HepG2 (cell line): ENCODE results near the gene MBD2. TPM values are rescaled to one million over a fixed set of nuclear protein-coding genes. Genes with fewer than 3 reads are reported as not detected.

Source experiments
- ATAC-seq: fragments of 200-7000 bp; cut with Tn5 transposase; 3 replicates; pipeline ENCODE4 v1.9.1; 2020; ENCODE audit warnings: mild to moderate bottlenecking, moderate library complexity
- BruUV-seq: library from RNA; stranded (reverse); fragments of 400-500 nt; replicated peaks from 2 replicates; lab custom pipeline; 2021; lab: Mats Ljungman, UMichigan
- CTCF ChIA-PET: fragments of 300-600 bp; formaldehyde crosslinking; extraction: SDS; loops from one replicate; lab custom pipeline; 2021; ENCODE audit warnings: low total read pairs, inconsistent platforms, low intra/inter-chr PET ratio; lab: Yijun Ruan, JAX
- POLR2A ChIA-PET: fragments of 350-600 bp; sonication (Branson Sonifier 250); formaldehyde crosslinking; loops from one replicate; lab custom pipeline; 2020; ENCODE audit warnings: antibody characterized with exemption, inconsistent platforms; lab: Yijun Ruan, JAX
- DNase-seq: peaks from one replicate; pipeline ENCODE4 v3.0.0-alpha.2; 2015; ENCODE audit warnings: low spot score
- FAIRE-seq: peaks from 3 replicates; lab custom pipeline; 2011; peaks lifted over from hg19 to GRCh38; lab: Jason Lieb, UNC
- H2AFZ ChIP-seq: one replicate; pipeline ENCODE4 v1.6.1; 2011; ENCODE audit warnings: low read length, inconsistent platforms
- H3K27ac ChIP-seq: fragments of 300-600 bp; 3 replicates; pipeline ENCODE4 v1.8.0; 2011; ENCODE audit warnings: mixed run types, mild to moderate bottlenecking, mixed read lengths, low read length, inconsistent platforms; ENCODE audit not compliant: insufficient read depth; ENCODE audit errors: extremely low read length
- H3K27me3 ChIP-seq, 2 experiments: fragments of 200-600 bp in 1 of 2; 2 replicates in 1 of 2; 3 replicates in 1 of 2; pipeline versions ENCODE4 v1.6.0 to v1.8.0; 2011; ENCODE audit warnings: low read length in 2 of 2, mild to moderate bottlenecking in 2 of 2, moderate library complexity in 2 of 2, inconsistent platforms in 1 of 2; ENCODE audit not compliant: insufficient read depth in 2 of 2, control insufficient read depth in 1 of 2
- H3K36me3 ChIP-seq, 2 experiments: fragments of 200-600 bp in 1 of 2; replicated peaks in 1 of 2; 2 replicates in 1 of 2; 3 replicates in 1 of 2; pipeline versions ENCODE4 v1.5.1 to v1.8.0; 2011; ENCODE audit warnings: low read length in 2 of 2, inconsistent platforms in 1 of 2; ENCODE audit not compliant: insufficient read depth in 2 of 2, control insufficient read depth in 1 of 2
- H3K4me1 ChIP-seq: 2 replicates; pipeline ENCODE4 v1.5.1; 2012; ENCODE audit warnings: low read length, inconsistent platforms; ENCODE audit not compliant: insufficient read depth
- H3K4me2 ChIP-seq: 2 replicates; pipeline ENCODE4 v1.6.0; 2011; ENCODE audit warnings: low read depth, low read length, inconsistent platforms
- H3K4me3 ChIP-seq, 3 experiments: fragments of 200-600 bp in 1 of 3; sonication (generic), shearing (Covaris generic) in 1 of 3; replicated peaks in 1 of 3; 2 replicates each; pipeline ENCODE4 v1.5.1; 2011 to 2016; ENCODE audit warnings: low read length in 3 of 3, inconsistent platforms in 2 of 3, low read depth in 2 of 3, mild to moderate bottlenecking in 2 of 3, control low read depth in 1 of 3, mixed read lengths in 1 of 3; ENCODE audit not compliant: insufficient read depth in 1 of 3
- H3K79me2 ChIP-seq: one replicate; pipeline ENCODE4 v1.6.1; 2011; ENCODE audit warnings: low read length, inconsistent platforms; ENCODE audit not compliant: insufficient read depth
- H3K9ac ChIP-seq: 2 replicates; pipeline ENCODE4 v1.6.0; 2011; ENCODE audit warnings: mild to moderate bottlenecking, low read depth, low read length, inconsistent platforms; ENCODE audit not compliant: insufficient read depth
- H3K9me3 ChIP-seq: 2 replicates; pipeline ENCODE4 v1.5.1; 2012; ENCODE audit warnings: mild to moderate bottlenecking, low read length
- H4K20me1 ChIP-seq: 2 replicates; pipeline ENCODE4 v1.6.0; 2011; ENCODE audit warnings: inconsistent platforms, mild to moderate bottlenecking, low read length, moderate library complexity; ENCODE audit not compliant: insufficient read depth
- EHMT2 ChIP-seq: fragments of 200-600 bp; sonication (generic); IDR thresholded peaks from 2 replicates; pipeline ENCODE4 v1.7.0; 2017; ENCODE audit warnings: antibody characterized with exemption, low read depth, low read length, borderline replicate concordance
- PITX1 ChIP-seq: sonication (generic); formaldehyde crosslinking; IDR thresholded peaks from 2 replicates; pipeline ENCODE4 v1.5.1; 2020; ENCODE audit warnings: mild to moderate bottlenecking, missing genetic modification reagents
- RFXAP ChIP-seq: sonication (generic); formaldehyde crosslinking; IDR thresholded peaks from 2 replicates; pipeline ENCODE4 v1.4.0; 2020; ENCODE audit warnings: missing genetic modification reagents, borderline replicate concordance
- SP1 ChIP-seq, 2 experiments: fragments of 450-650 bp in 1 of 2; sonication (generic) in 1 of 2; formaldehyde crosslinking in 1 of 2; IDR thresholded peaks; 2 replicates each; pipeline versions ENCODE4 v1.4.0 to v1.6.1; 2016 to 2020; ENCODE audit warnings: missing genetic modification reagents in 1 of 2
- TCF7L2 ChIP-seq: IDR thresholded peaks from 2 replicates; pipeline ENCODE4 v1.6.1; 2011; ENCODE audit warnings: mild to moderate bottlenecking, low read depth, low read length, moderate library complexity
- THRA ChIP-seq: sonication (generic); formaldehyde crosslinking; IDR thresholded peaks from 2 replicates; pipeline ENCODE4 v1.4.0; 2020; ENCODE audit warnings: missing genetic modification reagents, borderline replicate concordance
- WGBS: methylation state at CpG from one replicate; pipeline ENCODE4 v1.1.6; 2017; ENCODE audit warnings: low lambda C conversion rate; 5-methylcytosine and 5-hydroxymethylcytosine counted together
- in situ Hi-C: cut with HindIII; loops from 2 replicates; pipeline ENCODE4 v1.10.0; 2017; ENCODE audit warnings: low pct_unique_long_range_greater_than_20kb; ENCODE audit not compliant: extremely low pct_ligation_motif_present
- intact Hi-C: fragments of 100-400 bp; cut with micrococcal nuclease; formaldehyde crosslinking; loops from one replicate; pipeline ENCODE4 v1.10.0; 2022; ENCODE audit not compliant: unreplicated experiment
- polyA plus RNA-seq, 8 experiments: library from polyadenylated mRNA; depleted of rRNA in 3 of 8; stranded (reverse) in 7 of 8; unstranded in 1 of 8; fragments of >200 nt; fragmentation: Illumina TruSeq in 4 of 8; extraction: Trizol in 4 of 8; gene quantifications; 2 replicates each; pipeline versions ENCODE4 v1.2.1 to v1.2.3, GENCODE V29; 2011 to 2016; ENCODE audit warnings: low read depth in 4 of 8, missing spikeins in 1 of 8, mixed read lengths in 1 of 8; ENCODE audit not compliant: insufficient read depth in 1 of 8
- total RNA-seq, 5 experiments: library from RNA; depleted of rRNA; stranded (reverse); fragments of >200 nt; fragmentation: Illumina TruSeq; extraction: Trizol; gene quantifications; 2 replicates each; pipeline ENCODE4 v1.2.3, GENCODE V29; 2016; ENCODE audit warnings: low read depth in 1 of 5

Gene MBD2
- total and polyA plus RNA-seq, 2 of the 13 experiments (the other 11 are each of a cell fraction or from before 2014, with no cell fraction given) = 19.1 to 38.5 TPM

DNA sequence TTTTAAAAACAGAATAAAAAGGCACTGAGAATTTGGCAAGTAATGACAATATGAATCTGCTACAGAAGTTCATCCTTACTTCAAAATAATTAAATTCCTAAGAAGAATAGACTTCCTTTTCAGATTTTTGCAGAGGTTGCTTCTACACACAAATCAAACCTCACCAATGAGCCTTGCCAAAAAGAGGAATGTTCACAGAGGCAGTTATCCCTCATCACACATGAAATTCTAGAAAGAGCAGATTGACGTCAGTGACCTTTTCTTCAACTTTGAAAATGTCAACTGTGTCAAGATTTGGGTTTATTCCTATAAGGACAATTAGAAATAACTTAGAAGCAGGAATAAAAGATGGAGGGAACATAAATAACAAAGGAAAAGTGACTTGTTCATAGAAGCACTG is 64.6 kb downstream of the MBD2 start (continued):
- TF ChIP-seq THRA (CRISPR knock-in tag) (no peak), PITX1 (no peak), TCF7L2 (no peak), RFXAP (CRISPR knock-in tag) (no peak), SP1 (IDR thresholded peaks at IDR 0.05) (no peak), SP1 (CRISPR knock-in tag; IDR thresholded peaks at IDR 0.05) (no peak)

- Histone ChIP-seq H3K27ac (no peak overlapping the region), H3K9ac (no peak overlapping the region), H3K27me3 (no peaks in the 10 kb centered on the region), H3K4me3 (no peak overlapping the region), H3K4me1 (no peaks in the 10 kb centered on the region), H2AFZ (no peak overlapping the region), H3K4me2 (no peak overlapping the region), H3K79me2 (no peaks in the 10 kb centered on the region), H3K36me3 (peaks cover 10 to 41% of the 10 kb centered on the region in 2 experiments), H4K20me1 (no peaks in the 10 kb centered on the region), H3K9me3 (no peaks in the 10 kb centered on the region)
- intact Hi-C loops = no loop called here
- CTCF ChIA-PET = no interaction called here
- FAIRE-seq (no peak), ATAC-seq (no peak), DNase-seq (no peak)
- BruUV-seq = no TSS peak
- POLR2A ChIA-PET = no interaction called here
- in situ Hi-C loops = no loop called here
- 98% methylated on average over 7 of the region's 7 CpGs for WGBS
- no peak for TF ChIP-seq EHMT2
These were observed 66.7 kb downstream of the MBD2 start for GRCh38 chr18:54157646-54158385.
